Caco-2 (cell line): ENCODE results near the gene SP8. TPM values are rescaled to one million over a fixed set of nuclear protein-coding genes. Genes with fewer than 3 reads are reported as not detected.
A peak's percentile ranks its signal among the peaks of the same experiment; 100 is the strongest.

Experiments used
- BruUV-seq: library from RNA; stranded (reverse); fragments of 400-500 nt; replicated peaks from 2 replicates; lab custom pipeline; 2021; lab: Mats Ljungman, UMichigan
- CTCF ChIA-PET: fragments of 300-600 bp; sonication (Branson Sonifier 250); formaldehyde crosslinking; loops from one replicate; lab custom pipeline; 2022; ENCODE audit warnings: antibody characterized with exemption; lab: Charles Lee
- POLR2A ChIA-PET: fragments of 300-600 bp; sonication (Branson Sonifier 250); formaldehyde crosslinking; loops from one replicate; lab custom pipeline; 2022; ENCODE audit warnings: antibody characterized with exemption; lab: Charles Lee
- DNase-seq, 2 experiments: peaks; one replicate each; pipeline versions ENCODE4 v3.0.0 to v3.0.0-alpha.2; 2020 to 2022
- H3K27me3 ChIP-seq: replicated peaks from 2 replicates; pipeline ENCODE4 v1.6.0; 2011; ENCODE audit warnings: low read length; ENCODE audit not compliant: control insufficient read depth, insufficient read depth
- H3K36me3 ChIP-seq: 2 replicates; pipeline ENCODE4 v1.5.1; 2011; ENCODE audit warnings: low read length; ENCODE audit not compliant: control insufficient read depth, insufficient read depth
- H3K4me1 ChIP-seq: fragments of 250-450 bp; sonication (Bioruptor Pico); 2 replicates; pipeline ENCODE4 v1.5.1; 2020; ENCODE audit warnings: mild to moderate bottlenecking
- H3K4me3 ChIP-seq: 2 replicates; pipeline ENCODE4 v1.5.1; 2011; ENCODE audit warnings: low read depth, mild to moderate bottlenecking, control low read depth, low read length
- H3K9me3 ChIP-seq: fragments of 250-450 bp; sonication (Bioruptor Pico); 2 replicates; pipeline ENCODE4 v1.5.1; 2020; ENCODE audit warnings: mild to moderate bottlenecking, moderate library complexity
- H3K27ac Mint-ChIP-seq: one replicate; pipeline ENCODE4 v1.8.0; 2022; ENCODE audit warnings: mixed read lengths; ENCODE audit not compliant: unreplicated experiment
- H3K27me3 Mint-ChIP-seq: one replicate; pipeline ENCODE4 v1.8.0; 2022; ENCODE audit warnings: mixed read lengths; ENCODE audit not compliant: insufficient read depth, unreplicated experiment
- H3K36me3 Mint-ChIP-seq: one replicate; pipeline ENCODE4 v1.8.0; 2022; ENCODE audit warnings: mild to moderate bottlenecking, mixed read lengths; ENCODE audit not compliant: insufficient read depth, unreplicated experiment
- H3K4me1 Mint-ChIP-seq: one replicate; pipeline ENCODE4 v1.8.0; 2022; ENCODE audit warnings: low read depth, mixed read lengths; ENCODE audit not compliant: unreplicated experiment
- H3K4me3 Mint-ChIP-seq: one replicate; pipeline ENCODE4 v1.8.0; 2022; ENCODE audit warnings: mild to moderate bottlenecking, moderate library complexity, mixed read lengths; ENCODE audit not compliant: unreplicated experiment
- H3K9me3 Mint-ChIP-seq: one replicate; pipeline ENCODE4 v1.8.0; 2022; ENCODE audit warnings: mixed read lengths; ENCODE audit not compliant: unreplicated experiment
- CTCF ChIP-seq, 2 experiments: fragments of 200-600 bp in 1 of 2; IDR thresholded peaks; 1 replicate in 1 of 2; 2 replicates in 1 of 2; pipeline versions ENCODE4 v1.5.1 to v1.8.0; 2011 to 2022; ENCODE audit warnings: antibody characterized with exemption in 1 of 2, control low read depth in 1 of 2, inconsistent platforms in 1 of 2, low read depth in 1 of 2, low read length in 1 of 2, mild to moderate bottlenecking in 1 of 2, moderate library complexity in 1 of 2; ENCODE audit not compliant: insufficient read depth in 1 of 2, severe bottlenecking in 1 of 2, unreplicated experiment in 1 of 2
- intact Hi-C: fragments of 100-400 bp; cut with micrococcal nuclease; formaldehyde crosslinking; loops from one replicate; pipeline ENCODE4 v1.10.0; 2022; ENCODE audit not compliant: unreplicated experiment
- total RNA-seq: library from RNA; stranded (reverse); gene quantifications from 2 replicates; pipeline ENCODE4 v1.2.3, GENCODE V29; 2022

SP8 gene
- total RNA-seq, 1 experiment from 2014 or later, result 13.2 TPM

- peaks cover 3% of the 10 kb centered on the region for H3K27me3 Mint-ChIP-seq
These were observed 9.8 kb upstream of the SP8 start for GRCh38 chr7:20796500-20796899.

GRCh38 chr7:20795881-20796280 is 9.2 kb upstream of the SP8 start:
- Histone ChIP-seq H3K36me3 (no peaks in the 10 kb centered on the region), H3K4me3 (no peak overlapping the region), H3K4me1 (no peaks in the 10 kb centered on the region; the same call in 1 of the 2 replicates), H3K9me3 (no peaks in the 10 kb centered on the region), H3K27me3 (no peaks in the 10 kb centered on the region; the same call in 1 of the 2 replicates)
- Mint-ChIP-seq H3K36me3 (no peaks in the 10 kb centered on the region), H3K4me1 (peaks cover under 1% of the 10 kb centered on the region), H3K9me3 (no peaks in the 10 kb centered on the region), H3K4me3 (no peak overlapping the region), H3K27me3 (peaks cover 3% of the 10 kb centered on the region), H3K27ac (no peak overlapping the region)
- no TSS peak for BruUV-seq
- CTCF ChIA-PET, result interaction anchor here (0.6 kb wide), 1 partner anchor 21 kb away, joined by 3 read pairs; no protein-coding TSS in a partner anchor
- POLR2A ChIA-PET, result no interaction called here
- no peak for DNase-seq
- intact Hi-C loops, result no loop called here
- no peak for TF ChIP-seq CTCF (IDR thresholded peaks at IDR 0.05; ENCODE audit: insufficient read depth in 1 of 2, low read depth in 1 of 2, low read length in 1 of 2, severe bottlenecking in 1 of 2, unreplicated experiment in 1 of 2)

More at GRCh38 chr7:20796500-20796899, 9.8 kb upstream of the SP8 start:
- Histone ChIP-seq H3K4me3 (no peak overlapping the region), H3K4me1 (no peaks in the 10 kb centered on the region; the same call in 1 of the 2 replicates), H3K36me3 (no peaks in the 10 kb centered on the region), H3K27me3 (no peaks in the 10 kb centered on the region; the same call in 1 of the 2 replicates), H3K9me3 (no peaks in the 10 kb centered on the region)
- no TSS peak for BruUV-seq
- Mint-ChIP-seq H3K9me3 (no peaks in the 10 kb centered on the region), H3K36me3 (no peaks in the 10 kb centered on the region), H3K4me3 (peak overlapping the region; percentile 98), H3K27ac (no peak overlapping the region), H3K4me1 (no peaks in the 10 kb centered on the region)
- no peak for TF ChIP-seq CTCF (IDR thresholded peaks at IDR 0.05; ENCODE audit: insufficient read depth in 1 of 2, low read depth in 1 of 2, low read length in 1 of 2, severe bottlenecking in 1 of 2, unreplicated experiment in 1 of 2)
- ChIA-PET CTCF (interaction anchor here (0.6 kb wide), 1 partner anchor 20 kb away, joined by 3 read pairs; no protein-coding TSS in a partner anchor), POLR2A (no interaction called here)
- intact Hi-C loops, result no loop called here
- DNase-seq, result no peak

- Mint-ChIP-seq H3K27me3 (peaks cover 3% of the 10 kb centered on the region), H3K36me3 (no peaks in the 10 kb centered on the region), H3K27ac (no peak overlapping the region), H3K9me3 (no peaks in the 10 kb centered on the region), H3K4me1 (peaks cover 6% of the 10 kb centered on the region), H3K4me3 (no peak overlapping the region)
- Histone ChIP-seq H3K36me3 (no peaks in the 10 kb centered on the region), H3K27me3 (no peaks in the 10 kb centered on the region; the same call in 1 of the 2 replicates), H3K9me3 (no peaks in the 10 kb centered on the region), H3K4me3 (no peak overlapping the region), H3K4me1 (no peaks in the 10 kb centered on the region; the same call in 1 of the 2 replicates)
- ChIA-PET POLR2A (no interaction called here), CTCF (no interaction called here)
- TF ChIP-seq CTCF (IDR thresholded peaks at IDR 0.05; ENCODE audit: insufficient read depth in 1 of 2, low read depth in 1 of 2, low read length in 1 of 2, severe bottlenecking in 1 of 2, unreplicated experiment in 1 of 2), result no peak
- BruUV-seq, result no TSS peak
- DNase-seq, result no peak
- intact Hi-C loops, result no loop called here
These were observed 8.7 kb upstream of the SP8 start for GRCh38 chr7:20795361-20795760.
